Calu3 (cell line): ENCODE data around the gene LDLRAD4. TPM values are rescaled to one million over a fixed set of nuclear protein-coding genes. Genes with fewer than 3 reads are reported as not detected.

Experiments
- BruUV-seq: library from RNA; stranded (reverse); fragments of 400-500 nt; replicated peaks from 2 replicates; lab custom pipeline; 2021; lab: Mats Ljungman, UMichigan
- CTCF ChIA-PET: fragments of 300-600 bp; sonication (Branson Sonifier 250); formaldehyde crosslinking; loops from one replicate; lab custom pipeline; 2022; ENCODE audit warnings: antibody characterized with exemption; lab: Charles Lee
- DNase-seq: peaks from one replicate; pipeline ENCODE4 v3.0.0; 2022
- H3K27ac Mint-ChIP-seq: one replicate; pipeline ENCODE4 v1.8.0; 2022; ENCODE audit warnings: mixed read lengths; ENCODE audit not compliant: unreplicated experiment
- H3K27me3 Mint-ChIP-seq: one replicate; pipeline ENCODE4 v1.8.0; 2022; ENCODE audit warnings: mixed read lengths; ENCODE audit not compliant: unreplicated experiment
- H3K36me3 Mint-ChIP-seq: one replicate; pipeline ENCODE4 v1.8.0; 2022; ENCODE audit warnings: mild to moderate bottlenecking, moderate library complexity, mixed read lengths; ENCODE audit not compliant: insufficient read depth, unreplicated experiment
- H3K4me1 Mint-ChIP-seq: one replicate; pipeline ENCODE4 v1.8.0; 2022; ENCODE audit warnings: mild to moderate bottlenecking, low read depth, mixed read lengths; ENCODE audit not compliant: unreplicated experiment
- H3K4me3 Mint-ChIP-seq: one replicate; pipeline ENCODE4 v1.8.0; 2022; ENCODE audit warnings: mild to moderate bottlenecking, low read depth, moderate library complexity, mixed read lengths; ENCODE audit not compliant: unreplicated experiment
- H3K9me3 Mint-ChIP-seq: one replicate; pipeline ENCODE4 v1.8.0; 2022; ENCODE audit warnings: low read depth, mixed read lengths; ENCODE audit not compliant: unreplicated experiment
- CTCF ChIP-seq: fragments of 200-600 bp; IDR thresholded peaks from one replicate; pipeline ENCODE4 v1.8.0; 2022; ENCODE audit warnings: antibody characterized with exemption; ENCODE audit not compliant: unreplicated experiment
- intact Hi-C: fragments of 100-400 bp; cut with micrococcal nuclease; formaldehyde crosslinking; loops from one replicate; pipeline ENCODE4 v1.10.0; 2022; ENCODE audit not compliant: unreplicated experiment
- total RNA-seq: library from RNA; stranded (reverse); gene quantifications from 2 replicates; pipeline ENCODE4 v1.2.3, GENCODE V29; 2022

Gene LDLRAD4
- total RNA-seq, 1 experiment from 2014 or later = 0.50 TPM

DNA sequence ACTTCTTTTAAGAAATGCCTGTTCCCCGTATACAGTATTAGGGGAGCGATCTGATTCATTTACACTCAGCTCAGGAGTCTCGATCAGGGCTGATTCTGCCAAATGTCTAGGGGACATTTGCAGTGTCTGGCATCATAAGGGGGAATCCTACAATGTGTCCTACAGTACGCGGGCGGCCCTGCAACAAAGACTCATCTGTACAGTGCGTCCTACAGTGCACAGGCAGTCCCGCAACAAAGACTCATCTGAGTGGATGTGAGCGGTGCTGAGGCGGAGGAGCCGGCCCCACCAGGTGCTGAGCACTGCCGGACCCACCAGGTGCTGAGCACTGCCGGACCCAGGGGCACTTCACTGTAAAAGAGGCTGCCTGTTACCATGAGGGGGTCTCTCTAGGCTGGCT is 405.3 kb downstream of the LDLRAD4 start:
- Mint-ChIP-seq H3K36me3 (no peaks in the 10 kb centered on the region), H3K4me1 (no peaks in the 10 kb centered on the region), H3K27me3 (peaks cover 82% of the 10 kb centered on the region), H3K4me3 (no peak overlapping the region), H3K9me3 (no peaks in the 10 kb centered on the region), H3K27ac (no peak overlapping the region)
- BruUV-seq = no TSS peak
- CTCF ChIA-PET = no interaction called here
- no peak for TF ChIP-seq CTCF
- intact Hi-C loops = no loop called here
- DNase-seq = no peak

DNA sequence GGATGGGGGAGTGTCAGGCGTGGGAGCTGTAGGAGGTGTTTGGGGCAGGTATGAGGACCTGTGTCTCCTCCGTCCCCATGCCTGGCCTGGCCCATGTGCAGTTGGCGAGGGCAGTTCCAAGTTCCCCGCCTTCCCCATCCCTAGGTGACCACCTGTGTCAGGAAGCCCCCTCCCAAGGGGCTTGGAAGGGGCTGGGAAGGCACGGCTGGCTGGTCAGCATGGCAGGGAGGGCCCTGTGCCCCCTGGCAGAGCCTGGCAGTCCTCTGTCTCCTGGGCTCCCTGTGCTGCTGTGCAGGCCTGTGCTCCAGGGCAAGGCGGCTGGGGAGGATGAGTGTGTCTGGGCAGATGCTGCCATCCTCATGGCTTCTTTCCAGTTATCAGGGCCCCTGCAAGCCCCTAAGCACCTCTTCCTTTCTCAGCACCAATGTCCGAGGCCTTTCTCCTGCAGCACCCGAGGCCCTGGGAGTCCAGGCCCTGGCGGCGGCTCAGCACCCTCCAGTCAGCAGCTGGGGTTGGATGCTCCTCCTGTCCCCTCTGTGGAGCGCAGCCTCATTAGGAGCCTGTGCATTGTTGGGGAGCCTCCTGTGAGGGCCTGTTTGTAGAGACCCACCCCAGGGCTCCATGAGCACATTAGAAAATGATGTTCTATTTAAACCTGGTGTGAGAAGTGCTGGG is 406.1 kb downstream of the LDLRAD4 start:
- CTCF ChIA-PET = no interaction called here
- Mint-ChIP-seq H3K9me3 (no peaks in the 10 kb centered on the region), H3K36me3 (no peaks in the 10 kb centered on the region), H3K27ac (no peak overlapping the region), H3K4me3 (no peak overlapping the region), H3K4me1 (no peaks in the 10 kb centered on the region), H3K27me3 (peaks cover 79% of the 10 kb centered on the region)
- DNase-seq = no peak
- no peak for TF ChIP-seq CTCF
- intact Hi-C loops = no loop called here
- BruUV-seq = no TSS peak

GRCh38 chr18:13625355-13625754 is 406.8 kb downstream of the LDLRAD4 start:
- no peak for DNase-seq
- no peak overlapping the region for H3K4me3 Mint-ChIP-seq
- no peaks in the 10 kb centered on the region for H3K9me3 Mint-ChIP-seq
- no peaks in the 10 kb centered on the region for H3K4me1 Mint-ChIP-seq
- TF ChIP-seq CTCF = no peak
- BruUV-seq = no TSS peak
- intact Hi-C loops = no loop called here
- H3K27ac Mint-ChIP-seq = no peak overlapping the region
- CTCF ChIA-PET = no interaction called here
- no peaks in the 10 kb centered on the region for H3K36me3 Mint-ChIP-seq
- peaks cover 72% of the 10 kb centered on the region for H3K27me3 Mint-ChIP-seq

DNA sequence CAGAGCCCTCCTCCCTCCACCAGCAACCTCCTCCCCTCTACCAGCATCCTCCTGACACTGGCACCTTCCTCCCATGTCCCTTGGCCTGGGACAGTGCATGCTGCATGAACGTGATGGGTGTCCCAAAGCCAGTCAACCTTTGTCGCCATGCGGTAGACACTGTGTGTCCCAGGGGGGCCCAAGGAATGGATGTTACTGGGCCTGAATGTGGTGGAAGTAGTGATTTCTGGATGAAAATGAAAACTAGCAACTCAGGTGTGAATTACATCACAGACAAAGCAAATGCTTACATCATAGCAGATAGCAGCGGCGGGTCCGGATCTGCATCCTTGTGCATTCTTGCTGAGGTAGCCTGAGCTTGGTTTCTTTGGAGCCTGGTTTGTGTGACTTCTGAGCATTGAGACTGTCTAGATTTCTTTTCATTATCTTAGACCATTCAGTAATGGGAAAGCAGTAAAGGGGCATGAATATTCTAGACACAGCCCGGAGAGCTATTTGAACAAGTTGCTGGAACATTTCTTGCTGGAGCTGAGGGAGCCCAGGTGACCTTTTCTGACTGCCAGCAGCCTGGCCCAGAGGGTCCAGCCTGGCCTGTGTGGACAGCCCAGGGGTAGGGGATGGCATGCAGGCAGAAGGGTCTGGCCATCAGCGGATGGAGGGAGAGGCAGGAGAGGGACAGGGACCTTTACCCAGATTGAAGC is 407.4 kb downstream of the LDLRAD4 start:
- no TSS peak for BruUV-seq
- CTCF ChIA-PET = no interaction called here

More for the DNA sequence above, 407.4 kb downstream of the LDLRAD4 start:
- H3K27me3 Mint-ChIP-seq = peaks cover 66% of the 10 kb centered on the region
- no peak for TF ChIP-seq CTCF
- H3K4me3 Mint-ChIP-seq = no peak overlapping the region
- no peak overlapping the region for H3K27ac Mint-ChIP-seq
- no peaks in the 10 kb centered on the region for H3K9me3 Mint-ChIP-seq
- H3K4me1 Mint-ChIP-seq = no peaks in the 10 kb centered on the region
- intact Hi-C loops = no loop called here
- DNase-seq = no peak
- H3K36me3 Mint-ChIP-seq = no peaks in the 10 kb centered on the region
